Skeletal muscle satellite cell (primary cell): ENCODE data around the gene VPS26C. TPM values are rescaled to one million over a fixed set of nuclear protein-coding genes. Genes with fewer than 3 reads are reported as not detected.

Experiments used
- small RNA-seq: library from RNA; depleted of rRNA; stranded (forward); fragments of <200 nt; gene quantifications from one replicate; pipeline ENCODE3, GENCODE V24; 2012

Gene VPS26C

Small RNAs within 50 kb of the gene (small RNA-seq; reads per million reads assigned to genes)
- not detected for gene RN7SL678P
